ENCODE data around the gene TBC1D20. TPM values are rescaled to one million over a fixed set of nuclear protein-coding genes. Genes with fewer than 3 reads are reported as not detected.

Gene TBC1D20
- total RNA-seq, 2 experiments from 2014 or later, result 22.2 to 23.8 TPM

GRCh38 chr20:400128-400453, 62.2 kb downstream of the TBC1D20 start:
- intact Hi-C loops (cut with micrococcal nuclease), result no loop called here
- Mint-ChIP-seq H3K27ac (no peak overlapping the region), H3K4me3 (no peak overlapping the region), H3K4me1 (ENCODE audit: low read depth) (peaks cover 22% of the 10 kb centered on the region), H3K9me3 (peaks cover 4% of the 10 kb centered on the region), H3K27me3 (no peaks in the 10 kb centered on the region), H3K36me3 (ENCODE audit: low read depth) (peaks cover 23% of the 10 kb centered on the region)
- DNase-seq (no peak), ATAC-seq (no peak)
- POLR2A ChIA-PET, result interaction anchor here (1.3 to 2.1 kb wide), 4 partner anchors 7 to 17 kb away, joined by 4 to 8 read pairs (median 6); no protein-coding TSS in a partner anchor
- no peak for TF ChIP-seq CTCF (IDR thresholded peaks at IDR 0.05)
- CTCF ChIA-PET, result interaction anchor here (0.9 to 2.4 kb wide), 4 partner anchors 10 to 247 kb away, joined by 3 to 6 read pairs (median 3); no protein-coding TSS in a partner anchor

- Mint-ChIP-seq H3K9me3 (peaks cover 4% of the 10 kb centered on the region), H3K27ac (no peak overlapping the region), H3K4me3 (no peak overlapping the region), H3K4me1 (ENCODE audit: low read depth) (peaks cover 22% of the 10 kb centered on the region), H3K27me3 (no peaks in the 10 kb centered on the region), H3K36me3 (ENCODE audit: low read depth) (peaks cover 26% of the 10 kb centered on the region)
- ATAC-seq (no peak), DNase-seq (no peak)
- CTCF ChIA-PET, result interaction anchor here (0.9 to 1.0 kb wide), 2 partner anchors 9 to 80 kb away, joined by 3 read pairs; no protein-coding TSS in a partner anchor
- POLR2A ChIA-PET, result interaction anchor here (1.0 to 2.1 kb wide), 5 partner anchors 8 to 36 kb away, joined by 3 to 8 read pairs (median 6); no protein-coding TSS in a partner anchor
- intact Hi-C loops (cut with micrococcal nuclease), result no loop called here
- TF ChIP-seq CTCF (IDR thresholded peaks at IDR 0.05), result no peak
Observed at GRCh38 chr20:399182-399707, 63.1 kb downstream of the TBC1D20 start.

GRCh38 chr20:397432-398237, 64.7 kb downstream of the TBC1D20 start:
- ATAC-seq, result no peak
- Mint-ChIP-seq H3K9me3 (no peaks in the 10 kb centered on the region), H3K36me3 (ENCODE audit: low read depth) (peaks cover 32% of the 10 kb centered on the region), H3K4me3 (no peak overlapping the region), H3K27ac (no peak overlapping the region), H3K4me1 (ENCODE audit: low read depth) (peaks cover 16% of the 10 kb centered on the region), H3K27me3 (no peaks in the 10 kb centered on the region)
- no peak for DNase-seq
- ChIA-PET CTCF (no interaction called here), POLR2A (no interaction called here)
- intact Hi-C loops (cut with micrococcal nuclease), result no loop called here
- no peak for TF ChIP-seq CTCF (IDR thresholded peaks at IDR 0.05)

GRCh38 chr20:396619-397431, 65.5 kb downstream of the TBC1D20 start:
- ChIA-PET POLR2A (interaction anchor here (0.6 to 1.9 kb wide), 3 partner anchors 11 to 33 kb away, joined by 3 to 6 read pairs (median 5); no protein-coding TSS in a partner anchor), CTCF (no interaction called here)
- Mint-ChIP-seq H3K27me3 (no peaks in the 10 kb centered on the region), H3K27ac (no peak overlapping the region), H3K4me1 (ENCODE audit: low read depth) (peaks cover 11% of the 10 kb centered on the region), H3K9me3 (no peaks in the 10 kb centered on the region), H3K36me3 (ENCODE audit: low read depth) (peaks cover 34% of the 10 kb centered on the region), H3K4me3 (no peak overlapping the region)
- intact Hi-C loops (cut with micrococcal nuclease), result no loop called here
- no peak for ATAC-seq
- TF ChIP-seq CTCF (IDR thresholded peaks at IDR 0.05), result no peak
- DNase-seq, result no peak
